GM23248 (cell line): Measurements from ENCODE around the gene MAB21L3. TPM values are rescaled to one million over a fixed set of nuclear protein-coding genes. Genes with fewer than 3 reads are reported as not detected.

Experiments
- DNase-seq: peaks from one replicate; pipeline ENCODE4 v3.0.0-alpha.2; 2015
- H2AFZ ChIP-seq: fragments of 200-600 bp; sonication (generic); 2 replicates; pipeline ENCODE4 v1.6.1; 2016; ENCODE audit warnings: antibody characterized with exemption
- H3F3A ChIP-seq: fragments of 200-600 bp; sonication (generic); 2 replicates; pipeline ENCODE4 v1.6.1; 2016; ENCODE audit warnings: mild to moderate bottlenecking, antibody characterized with exemption, mixed run types; ENCODE audit not compliant: insufficient read depth
- H3K27ac ChIP-seq: fragments of 200-600 bp; sonication (generic); 2 replicates; pipeline ENCODE4 v1.5.1; 2016; ENCODE audit warnings: mild to moderate bottlenecking
- H3K27me3 ChIP-seq: fragments of 200-600 bp; sonication (generic); replicated peaks from 2 replicates; pipeline ENCODE4 v1.6.1; 2016; ENCODE audit warnings: mild to moderate bottlenecking; ENCODE audit not compliant: insufficient read depth
- H3K36me3 ChIP-seq: fragments of 200-600 bp; sonication (generic); 2 replicates; pipeline ENCODE4 v1.6.1; 2016; ENCODE audit warnings: low read depth, mild to moderate bottlenecking
- H3K4me1 ChIP-seq: fragments of 200-600 bp; sonication (generic); 2 replicates; pipeline ENCODE4 v1.6.1; 2016; ENCODE audit warnings: mild to moderate bottlenecking; ENCODE audit not compliant: insufficient read depth
- H3K4me2 ChIP-seq: fragments of 200-600 bp; sonication (generic); one replicate; pipeline ENCODE4 v1.6.1; 2016; ENCODE audit warnings: mild to moderate bottlenecking; ENCODE audit not compliant: unreplicated experiment
- H3K4me3 ChIP-seq: fragments of 200-600 bp; sonication (generic); 2 replicates; pipeline ENCODE4 v1.5.1; 2016; ENCODE audit warnings: mild to moderate bottlenecking
- H3K79me2 ChIP-seq: fragments of 200-600 bp; sonication (generic); 2 replicates; pipeline ENCODE4 v1.6.1; 2016; ENCODE audit warnings: mild to moderate bottlenecking; ENCODE audit not compliant: insufficient read depth
- H3K9ac ChIP-seq: fragments of 200-600 bp; sonication (generic); 2 replicates; pipeline ENCODE4 v1.6.1; 2016; ENCODE audit warnings: mild to moderate bottlenecking
- H3K9me2 ChIP-seq: fragments of 200-600 bp; sonication (generic); 2 replicates; pipeline ENCODE4 v1.6.1; 2016; ENCODE audit warnings: mixed run types, mild to moderate bottlenecking, moderate library complexity; ENCODE audit not compliant: insufficient read depth
- H3K9me3 ChIP-seq: fragments of 200-600 bp; sonication (generic); one replicate; pipeline ENCODE4 v1.6.1; 2017; ENCODE audit warnings: low read depth
- H4K20me1 ChIP-seq: fragments of 200-600 bp; sonication (generic); 2 replicates; pipeline ENCODE4 v1.6.0; 2016; ENCODE audit not compliant: insufficient read depth
- EZH2 ChIP-seq: fragments of 200-600 bp; sonication (generic); IDR thresholded peaks from 2 replicates; pipeline ENCODE4 v1.6.1; 2018; ENCODE audit warnings: antibody characterized with exemption, mild to moderate bottlenecking; ENCODE audit not compliant: insufficient read depth, poor library complexity, severe bottlenecking
- EZH2phosphoT487 ChIP-seq: fragments of 200-600 bp; sonication (generic); IDR thresholded peaks from 2 replicates; pipeline ENCODE4 v1.6.1; 2018; ENCODE audit warnings: antibody characterized with exemption, moderate library complexity, mild to moderate bottlenecking, low read depth; ENCODE audit not compliant: insufficient read depth
- WGBS, 2 experiments: methylation state at CpG; one replicate each; pipeline ENCODE4 v1.1.6; 2015 to 2017; ENCODE audit warnings: low lambda C conversion rate in 2 of 2, low coverage in 1 of 2; ENCODE audit errors: missing lambda C conversion rate in 2 of 2; 5-methylcytosine and 5-hydroxymethylcytosine counted together
- in situ Hi-C: fragments of 300-500 bp; cut with MboI; formaldehyde crosslinking; loops from 2 replicates; pipeline ENCODE4 v1.15.0; 2020
- polyA plus RNA-seq: library from polyadenylated mRNA; unstranded; fragments of >200 nt; fragmentation: Nextera tagmentation; extraction: Ambion mirVana; gene quantifications from 2 replicates; pipeline ENCODE4 v1.2.1, GENCODE V29; 2016
- total RNA-seq: library from RNA; depleted of rRNA; stranded (reverse); fragments of >200 nt; shearing (Covaris generic); gene quantifications from 2 replicates; pipeline ENCODE4 v1.2.3, GENCODE V29; 2014

The MAB21L3 gene
- total and polyA plus RNA-seq, 2 experiments from 2014 or later: 0.08 to 2.7 TPM

DNA sequence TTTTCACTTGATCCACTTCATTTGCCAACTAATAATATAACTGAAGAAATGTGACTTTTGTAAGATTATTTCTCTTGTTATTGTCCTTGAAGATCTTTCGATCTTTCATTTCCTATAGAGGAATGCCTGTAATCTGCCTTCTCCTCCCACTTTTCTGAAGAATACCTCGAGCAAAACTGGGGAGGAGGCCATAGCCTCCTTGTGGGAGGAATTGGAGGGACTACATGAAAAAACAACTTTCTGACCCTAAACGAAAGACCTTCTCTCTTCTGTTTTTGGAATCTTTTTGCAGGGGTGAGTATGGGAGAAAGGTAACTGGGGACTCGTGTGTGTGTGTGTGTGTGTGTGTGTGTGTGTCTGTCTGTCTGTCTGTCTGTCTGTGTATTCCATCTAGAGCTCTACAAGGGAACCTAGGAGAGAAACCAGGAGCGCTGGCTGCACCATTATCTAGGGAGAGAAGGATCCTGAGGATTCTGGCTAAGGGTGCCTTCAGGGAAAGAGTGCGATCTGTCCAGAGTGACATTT lies 32.4 kb upstream of the MAB21L3 start:
- no peaks in the 10 kb centered on the region for H4K20me1 ChIP-seq
- no peak for DNase-seq
- no peak overlapping the region for H3K27ac ChIP-seq
- H3K9me2 ChIP-seq: no peaks in the 10 kb centered on the region
- peaks cover 9% of the 10 kb centered on the region; the same call in 1 of the 2 replicates for H3K4me1 ChIP-seq
- no peak overlapping the region for H3K9ac ChIP-seq
- H3K9me3 ChIP-seq: no peaks in the 10 kb centered on the region
- TF ChIP-seq EZH2phosphoT487 (no peak), EZH2 (no peak)
- H3K27me3 ChIP-seq: no peaks in the 10 kb centered on the region
- H3K36me3 ChIP-seq: peaks cover 5% of the 10 kb centered on the region
- 68% methylated on average over 6 of the region's 6 CpGs for WGBS, 2 experiments
- in situ Hi-C loops: no loop called here
- H3F3A ChIP-seq: 0 out of 2 replicates have a peak, but pooled peaks cover 7% of the 10 kb centered on the region
- H3K4me2 ChIP-seq: no peak overlapping the region
- no peak overlapping the region for H2AFZ ChIP-seq
- H3K79me2 ChIP-seq: no peaks in the 10 kb centered on the region
- H3K4me3 ChIP-seq: no peak overlapping the region

- Histone ChIP-seq H3K4me3 (no peak overlapping the region), H3K9me2 (no peaks in the 10 kb centered on the region), H3K4me1 (no peaks in the 10 kb centered on the region), H2AFZ (no peak overlapping the region), H3K27me3 (no peaks in the 10 kb centered on the region), H3K9me3 (no peaks in the 10 kb centered on the region), H3K4me2 (no peak overlapping the region), H3K36me3 (peaks cover 27% of the 10 kb centered on the region), H3K27ac (no peak overlapping the region), H4K20me1 (no peaks in the 10 kb centered on the region), H3K9ac (no peak overlapping the region), H3K79me2 (no peaks in the 10 kb centered on the region), H3F3A (no peaks in the 10 kb centered on the region)
- in situ Hi-C loops: no loop called here
- no peak for TF ChIP-seq EZH2phosphoT487
- TF ChIP-seq EZH2: no peak
- DNase-seq: no peak
Measured at GRCh38 chr1:116087628-116088027, 23.6 kb upstream of the MAB21L3 start.

DNA sequence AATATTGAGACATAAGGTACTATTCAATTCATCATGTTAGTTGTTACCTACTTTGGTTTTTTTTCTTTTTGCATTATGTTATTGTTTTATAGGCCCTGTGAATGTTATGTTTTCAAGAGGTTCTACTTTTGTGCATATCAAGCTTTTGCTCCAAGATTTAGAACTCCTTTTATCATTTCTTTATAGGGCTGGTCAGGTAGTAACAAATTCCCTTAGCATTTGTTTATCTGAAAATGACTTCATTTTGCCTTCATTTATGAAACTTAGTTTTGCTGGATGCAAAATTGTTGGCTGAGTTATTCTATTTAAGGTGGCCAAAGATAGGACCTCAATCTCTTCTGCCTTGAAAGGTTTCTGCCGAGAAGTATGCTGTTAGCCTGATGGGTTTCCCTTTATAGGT lies 21.3 kb upstream of the MAB21L3 start:
- Histone ChIP-seq H3K4me2 (no peak overlapping the region), H3K9ac (no peak overlapping the region), H3K79me2 (no peaks in the 10 kb centered on the region), H3K36me3 (peaks cover 29% of the 10 kb centered on the region), H3K9me2 (0 out of 2 replicates have a peak, but pooled peaks cover 4% of the 10 kb centered on the region), H3K4me1 (no peaks in the 10 kb centered on the region), H3K4me3 (no peak overlapping the region), H3F3A (no peaks in the 10 kb centered on the region), H3K9me3 (no peaks in the 10 kb centered on the region), H3K27me3 (no peaks in the 10 kb centered on the region), H3K27ac (no peak overlapping the region), H2AFZ (no peak overlapping the region), H4K20me1 (no peaks in the 10 kb centered on the region)
- WGBS, 2 experiments: 92 to 97% methylated on average over 1 of the region's 1 CpG
- no peak for DNase-seq
- TF ChIP-seq EZH2 (no peak), EZH2phosphoT487 (no peak)
- in situ Hi-C loops: no loop called here

DNA sequence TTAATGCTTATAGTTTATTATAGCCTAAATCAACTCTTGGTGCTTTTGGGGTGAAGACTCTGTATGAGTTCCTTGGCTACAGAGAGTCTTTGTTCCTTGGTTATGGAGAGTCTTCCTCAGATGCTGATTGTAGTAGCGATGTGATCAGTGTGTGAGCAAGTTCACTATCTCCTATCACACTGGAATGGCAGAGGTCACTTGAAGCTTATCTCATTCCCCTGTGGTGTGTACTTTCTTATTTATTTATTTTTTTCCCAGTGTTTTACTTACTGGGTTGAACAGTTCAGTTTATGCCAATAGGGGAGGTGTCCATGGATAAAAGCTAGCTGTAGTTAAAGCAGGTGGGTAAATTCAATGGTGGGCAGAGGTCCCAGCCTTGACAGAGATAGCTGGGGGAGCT lies 20.1 kb upstream of the MAB21L3 start:
- 0 out of 2 replicates have a peak, but pooled peaks cover 4% of the 10 kb centered on the region for H3K9me2 ChIP-seq
- WGBS, 2 experiments: 97% methylated on average over 1 of the region's 1 CpG
- TF ChIP-seq EZH2 (no peak), EZH2phosphoT487 (no peak)

More for the DNA sequence above, 20.1 kb upstream of the MAB21L3 start:
- Histone ChIP-seq H3K27me3 (no peaks in the 10 kb centered on the region), H3K27ac (no peak overlapping the region), H3K4me3 (no peak overlapping the region), H4K20me1 (no peaks in the 10 kb centered on the region), H2AFZ (no peak overlapping the region), H3K9me3 (no peaks in the 10 kb centered on the region), H3K36me3 (peaks cover 35% of the 10 kb centered on the region), H3K4me1 (no peaks in the 10 kb centered on the region), H3K79me2 (no peaks in the 10 kb centered on the region), H3K9ac (no peak overlapping the region), H3K4me2 (no peak overlapping the region), H3F3A (no peaks in the 10 kb centered on the region)
- no peak for DNase-seq
- in situ Hi-C loops: no loop called here
